Umbilical cord (tissue), 2 donors: ENCODE results near the gene HECTD4. TPM values are rescaled to one million over a fixed set of nuclear protein-coding genes. Genes with fewer than 3 reads are reported as not detected.

Experiments used
- DNase-seq: peaks from one replicate; pipeline ENCODE4 v3.0.0-alpha.2; 2015; ENCODE audit warnings: low spot score
- total RNA-seq: library from RNA; depleted of rRNA; stranded (reverse); fragments of >200 nt; gene quantifications from one replicate; pipeline ENCODE4 v1.2.3, GENCODE V29; 2014; ENCODE audit warnings: low replicate concordance; ENCODE audit not compliant: insufficient read depth

Gene HECTD4
- total RNA-seq, 1 donor from 2014 or later: 37.3 TPM

DNA sequence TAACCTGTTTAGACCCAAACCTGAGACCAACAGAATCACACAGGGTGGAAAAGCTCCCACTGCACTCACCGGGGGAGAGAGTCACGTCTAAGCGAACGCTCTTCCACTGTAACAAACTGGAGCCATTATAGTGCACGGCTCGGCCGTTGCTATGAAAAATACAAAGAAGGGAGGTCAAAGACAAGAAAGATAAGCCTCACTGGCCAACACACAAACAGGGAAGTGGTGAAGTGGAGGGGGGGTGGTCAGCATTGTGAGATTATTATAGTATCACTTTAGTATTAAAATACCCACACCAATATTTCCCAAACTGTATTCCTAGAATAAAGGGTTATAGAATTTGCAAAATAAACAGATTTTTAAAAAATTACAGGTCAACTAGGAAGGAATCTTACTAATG is 166.0 kb downstream of the HECTD4 start:
- no peak for DNase-seq

DNA sequence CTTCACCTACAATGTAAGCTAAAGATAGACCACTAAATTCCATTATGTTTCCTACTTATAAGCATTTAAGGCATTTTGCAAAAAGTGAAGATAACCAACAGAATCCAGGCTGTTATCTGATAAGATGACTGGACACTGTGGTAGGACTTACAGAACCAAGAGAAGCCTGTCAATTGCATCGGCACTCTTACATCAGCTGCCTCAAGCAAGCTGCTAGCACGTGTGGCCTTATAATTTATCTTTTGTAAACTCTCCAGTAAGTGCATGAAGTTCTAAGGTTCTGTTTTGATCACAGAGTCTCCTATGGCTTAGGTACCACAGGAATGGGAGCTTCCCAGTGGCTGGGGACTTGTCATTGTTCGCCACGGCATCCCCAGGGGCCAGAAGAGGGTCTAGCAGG is 168.2 kb downstream of the HECTD4 start:
- DNase-seq: no peak

DNA sequence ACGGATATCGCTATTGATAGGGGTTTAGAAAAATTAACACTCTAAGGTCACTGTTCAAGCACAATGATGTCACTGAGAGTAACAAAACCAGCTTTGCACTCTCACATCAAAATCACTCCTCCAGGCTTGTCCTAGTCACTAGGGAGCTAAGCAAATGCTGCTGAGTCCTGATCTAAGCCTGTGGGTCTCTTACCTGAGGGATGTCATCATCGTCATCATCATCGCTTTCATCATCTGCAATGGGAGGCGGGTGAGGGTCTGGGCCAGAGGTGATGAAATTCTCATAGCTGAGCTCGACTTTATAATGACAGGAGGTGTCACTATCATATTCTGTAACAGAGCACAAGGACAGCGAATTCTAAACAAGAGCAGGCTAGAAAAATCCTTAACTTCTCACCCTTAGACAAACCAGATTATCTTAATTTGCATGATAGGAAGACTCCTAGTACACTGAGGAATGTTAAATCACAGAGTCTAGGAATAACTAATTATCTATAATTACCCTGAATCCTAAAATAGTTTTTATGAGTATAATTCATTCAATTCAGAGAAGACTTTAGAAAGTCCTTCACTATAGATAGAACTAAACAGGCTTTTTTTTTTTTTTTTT is 173.8 kb downstream of the HECTD4 start:
- DNase-seq: no peak

DNA sequence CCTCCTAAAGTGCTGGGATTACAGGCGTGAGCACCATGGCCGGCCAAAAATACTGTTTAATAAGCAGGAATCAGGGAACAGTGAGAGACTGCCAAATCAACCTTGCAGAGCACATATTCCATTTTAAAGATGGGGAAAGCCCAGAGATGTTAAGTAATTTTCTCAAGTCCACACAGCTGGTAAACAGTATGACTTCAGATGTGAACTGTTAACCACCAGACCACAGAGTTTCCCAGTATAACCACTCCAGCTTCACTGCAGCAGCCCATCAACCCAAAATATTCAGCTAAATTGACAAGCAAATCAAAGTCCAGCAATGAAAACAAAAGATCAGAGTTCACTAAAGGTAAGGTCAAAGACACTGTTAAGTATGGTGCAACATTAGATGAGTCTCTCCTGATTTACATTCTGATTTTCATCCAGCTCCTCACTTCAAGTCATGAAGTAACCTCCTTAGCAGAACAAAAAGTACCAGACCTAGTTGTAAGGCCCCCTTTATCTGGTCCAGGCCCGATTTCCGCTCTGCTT is 174.8 kb downstream of the HECTD4 start:
- DNase-seq: no peak

DNA sequence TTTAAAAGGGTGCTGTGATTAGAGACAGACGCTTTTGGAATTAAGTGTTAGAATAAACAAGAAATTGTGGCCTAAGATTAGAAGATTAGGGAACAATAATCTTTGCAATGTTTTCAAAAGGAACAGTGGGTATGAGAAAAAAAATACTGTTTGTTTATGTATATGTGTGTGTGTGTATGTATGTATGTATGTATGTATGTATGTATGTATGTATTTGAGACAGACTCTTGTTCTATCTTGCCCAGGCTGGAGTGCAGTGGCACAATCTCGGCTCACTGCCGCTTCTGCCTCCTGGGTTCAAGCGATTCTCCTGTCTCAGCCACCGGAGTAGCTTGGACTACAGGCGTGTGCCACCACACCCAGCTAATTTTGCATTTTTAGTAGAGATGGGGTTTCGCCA is 175.3 kb downstream of the HECTD4 start:
- no peak for DNase-seq

DNA sequence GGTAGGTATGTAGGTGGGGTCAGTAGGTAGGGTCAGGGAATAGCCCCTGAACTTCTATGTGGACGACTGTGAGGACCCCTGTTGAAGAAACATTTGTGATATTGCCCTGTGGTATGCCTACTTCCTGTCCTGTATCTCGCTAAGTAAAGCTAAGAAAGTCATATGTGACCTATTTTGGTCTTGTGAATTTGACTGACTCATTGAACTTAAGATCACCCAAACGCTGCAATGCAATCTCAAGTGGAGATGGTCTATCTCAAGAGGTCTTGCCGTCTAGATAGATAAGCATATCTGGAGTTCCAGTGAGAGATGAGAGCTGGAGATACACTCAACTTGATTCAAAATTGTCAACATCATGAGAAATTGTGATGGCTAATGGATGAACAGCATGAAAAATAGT is 183.1 kb downstream of the HECTD4 start:
- no peak for DNase-seq

DNA sequence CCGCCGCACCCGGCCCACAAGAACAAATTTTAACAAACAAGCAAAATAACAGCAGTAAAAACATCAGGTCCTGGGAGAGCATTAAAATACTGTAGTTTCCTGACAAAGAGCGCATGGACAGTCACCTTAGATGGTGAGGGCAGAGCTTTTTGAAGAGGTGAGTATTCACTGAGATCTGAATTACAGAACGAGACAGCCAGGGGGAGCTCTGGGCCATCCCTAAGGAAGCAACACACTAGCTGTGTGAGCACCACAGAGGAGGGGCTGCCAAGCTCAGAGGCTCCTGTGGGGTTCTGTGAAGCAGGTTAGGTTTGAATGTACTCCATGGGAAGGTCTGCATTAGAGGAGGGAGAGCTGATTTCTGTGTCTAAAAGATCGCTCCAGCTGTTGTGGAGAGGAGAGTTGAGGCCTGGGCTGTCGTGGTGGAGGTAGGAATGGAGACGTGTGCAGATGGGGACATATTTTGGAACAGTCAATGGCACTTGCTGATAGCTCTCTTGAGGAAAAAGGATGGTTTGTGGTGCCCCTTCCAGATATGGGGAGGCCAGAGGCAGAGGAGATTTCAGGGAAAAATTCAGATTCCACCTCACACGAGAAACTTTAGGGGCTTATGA is 184.0 kb downstream of the HECTD4 start:
- DNase-seq: peak; percentile 64

DNA sequence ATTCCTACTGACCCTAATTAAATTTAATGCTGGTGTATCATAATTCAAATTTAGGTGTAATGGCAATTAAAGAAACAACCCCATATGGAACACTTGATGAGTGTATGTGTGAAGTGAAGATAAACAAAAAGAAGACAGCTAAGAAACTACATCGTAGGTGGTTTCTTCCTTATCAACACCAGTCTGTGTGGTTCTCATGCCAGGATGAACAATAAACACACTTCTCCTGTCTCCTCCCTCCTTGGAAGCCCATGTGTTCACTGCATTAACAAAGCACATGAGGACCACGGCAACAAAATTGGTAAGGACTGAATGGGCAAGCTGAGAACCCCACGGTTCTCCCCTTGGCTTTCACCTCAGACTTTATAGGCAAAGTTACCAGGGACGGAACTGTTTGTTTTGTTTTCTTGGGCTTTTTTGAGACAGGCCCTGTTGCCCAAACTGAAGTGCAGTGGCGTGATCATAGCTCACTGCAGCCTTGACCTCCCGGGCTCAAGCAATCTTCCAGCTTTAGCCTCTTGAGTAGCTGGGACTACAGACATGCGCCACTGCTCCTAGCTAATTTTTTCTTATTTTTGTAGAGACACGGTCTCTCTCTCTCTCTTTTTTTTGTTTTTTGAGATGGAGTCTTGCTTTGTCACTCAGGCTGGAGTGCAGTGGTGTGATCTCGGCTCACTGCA is 185.9 kb downstream of the HECTD4 start:
- no peak for DNase-seq

DNA sequence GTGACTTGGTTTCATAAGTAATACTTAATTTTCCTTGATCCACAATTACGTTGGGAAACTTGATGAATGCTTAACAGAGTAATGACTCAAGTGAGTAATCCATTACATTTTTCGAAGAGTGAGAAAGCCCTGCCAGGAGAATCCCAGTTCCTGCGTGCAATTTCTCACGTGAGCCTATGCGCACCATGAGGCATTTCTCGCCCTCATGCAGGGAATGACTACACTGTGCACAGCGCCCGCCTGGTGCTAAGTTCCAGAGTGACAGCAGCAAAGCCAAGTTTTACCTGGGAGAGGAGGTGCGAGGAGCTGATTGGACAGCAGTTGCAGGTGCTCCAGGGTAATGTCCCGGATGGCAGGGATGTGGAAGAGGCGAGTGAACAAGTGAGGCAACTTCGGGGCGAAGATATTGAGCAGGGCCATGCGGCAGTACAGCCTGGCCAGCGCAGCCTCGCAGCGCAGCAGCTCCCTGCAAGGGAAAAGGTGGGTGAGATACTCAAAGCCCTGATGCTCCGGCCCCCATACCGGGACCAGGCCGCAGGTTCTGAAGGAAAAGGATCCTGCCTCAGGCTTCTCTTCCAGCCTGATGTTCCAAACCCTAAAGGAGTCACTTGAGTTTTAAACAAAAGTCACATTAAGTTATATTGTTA is 187.5 kb downstream of the HECTD4 start:
- DNase-seq: no peak

DNA sequence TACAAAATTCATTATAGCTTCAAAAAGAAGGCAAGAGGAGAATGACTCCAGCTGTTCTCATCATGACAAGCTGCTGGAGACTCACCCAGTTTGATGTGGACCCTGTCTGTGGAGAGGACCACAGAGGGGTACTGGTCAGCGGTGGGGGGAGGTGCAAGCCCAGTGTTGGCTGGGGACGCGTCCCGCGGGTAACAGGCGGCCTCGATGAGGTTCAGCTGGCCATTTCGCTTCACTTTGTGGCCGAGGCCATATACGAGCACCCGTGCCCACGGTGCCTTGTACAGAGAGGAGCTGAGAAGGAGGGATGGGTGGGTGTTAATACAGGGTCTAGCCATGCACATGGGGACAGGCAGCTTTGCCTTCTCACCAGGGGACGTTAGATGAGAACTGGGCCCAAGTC is 189.8 kb downstream of the HECTD4 start:
- no peak for DNase-seq

DNA sequence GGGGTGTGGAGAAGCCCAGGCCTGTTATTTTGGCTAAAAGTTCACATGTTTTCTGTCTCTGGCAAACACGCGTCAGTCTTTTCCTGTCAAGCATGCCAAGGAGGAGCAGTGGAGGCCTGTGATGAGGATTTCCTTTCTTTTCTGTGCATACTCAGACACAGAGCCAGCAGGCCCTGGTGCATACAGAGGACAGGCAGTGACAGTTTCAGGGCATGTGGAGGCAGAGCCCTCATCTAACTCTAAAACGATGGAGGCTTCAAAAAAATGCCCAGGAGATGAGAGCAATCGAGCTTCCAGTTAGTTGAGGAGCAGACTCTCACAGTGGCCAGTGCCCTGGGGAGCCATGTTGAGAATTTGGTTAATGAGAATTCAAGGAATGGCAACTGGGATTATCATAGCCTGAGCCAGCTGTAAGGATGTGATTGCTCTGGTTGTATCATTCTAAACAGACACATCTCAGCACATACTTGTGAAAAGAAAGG is 190.3 kb downstream of the HECTD4 start:
- peak; percentile 29 for DNase-seq

DNA sequence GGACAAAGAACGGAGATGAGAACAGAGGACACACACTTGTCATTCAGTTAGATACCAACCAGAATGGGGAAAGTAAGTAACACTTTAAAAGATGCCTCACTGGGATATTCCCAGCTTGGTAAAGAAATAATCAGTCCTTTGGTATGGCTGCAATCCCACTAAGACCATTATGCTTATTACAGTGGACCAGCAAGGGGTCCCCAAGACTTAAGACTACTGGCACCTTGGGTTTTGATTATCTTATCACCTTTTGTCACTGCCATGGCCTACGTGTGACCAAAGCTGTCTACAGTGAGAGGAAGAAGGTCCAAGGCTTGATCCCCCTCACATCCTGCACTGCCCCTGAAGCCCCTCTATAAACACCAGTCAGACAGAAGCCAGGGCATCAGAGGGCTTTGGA is 191.0 kb downstream of the HECTD4 start:
- no peak for DNase-seq

DNA sequence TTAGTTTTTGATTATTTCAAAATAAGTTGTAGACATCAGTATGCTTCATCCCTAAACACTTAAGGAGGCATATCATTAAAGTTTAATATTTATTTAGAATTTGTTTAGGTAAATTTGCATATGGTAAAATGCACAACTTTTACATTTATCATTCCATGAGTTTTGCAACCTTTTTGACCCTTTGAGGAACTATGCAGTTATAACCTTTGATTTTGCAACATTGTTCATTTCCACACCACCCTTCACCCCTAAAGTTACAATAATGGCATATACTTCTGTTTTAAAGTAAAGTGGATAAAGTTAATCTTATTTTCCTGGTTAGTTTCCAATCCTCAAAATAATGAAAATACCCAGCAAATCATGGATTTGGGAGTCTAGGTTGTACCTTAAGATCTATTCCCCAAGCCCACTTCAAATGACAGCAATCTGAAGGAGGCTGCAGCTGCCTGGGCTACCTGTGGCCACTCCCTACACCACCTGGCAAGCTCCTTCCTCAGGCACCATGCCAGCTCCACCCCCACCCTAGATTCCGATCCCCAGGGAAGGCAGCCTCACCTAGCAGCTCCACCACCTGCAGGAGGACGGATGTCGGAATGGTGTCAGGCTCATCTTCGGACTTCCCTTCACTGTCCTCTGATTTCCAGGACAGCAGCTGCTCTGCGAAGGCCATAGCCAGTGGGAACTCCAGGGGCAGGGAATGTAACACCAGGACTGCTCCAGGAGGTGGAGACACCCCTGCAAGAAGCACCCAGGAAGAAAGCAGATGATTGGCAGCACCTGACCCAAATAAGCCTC is 191.8 kb downstream of the HECTD4 start:
- no peak for DNase-seq

DNA sequence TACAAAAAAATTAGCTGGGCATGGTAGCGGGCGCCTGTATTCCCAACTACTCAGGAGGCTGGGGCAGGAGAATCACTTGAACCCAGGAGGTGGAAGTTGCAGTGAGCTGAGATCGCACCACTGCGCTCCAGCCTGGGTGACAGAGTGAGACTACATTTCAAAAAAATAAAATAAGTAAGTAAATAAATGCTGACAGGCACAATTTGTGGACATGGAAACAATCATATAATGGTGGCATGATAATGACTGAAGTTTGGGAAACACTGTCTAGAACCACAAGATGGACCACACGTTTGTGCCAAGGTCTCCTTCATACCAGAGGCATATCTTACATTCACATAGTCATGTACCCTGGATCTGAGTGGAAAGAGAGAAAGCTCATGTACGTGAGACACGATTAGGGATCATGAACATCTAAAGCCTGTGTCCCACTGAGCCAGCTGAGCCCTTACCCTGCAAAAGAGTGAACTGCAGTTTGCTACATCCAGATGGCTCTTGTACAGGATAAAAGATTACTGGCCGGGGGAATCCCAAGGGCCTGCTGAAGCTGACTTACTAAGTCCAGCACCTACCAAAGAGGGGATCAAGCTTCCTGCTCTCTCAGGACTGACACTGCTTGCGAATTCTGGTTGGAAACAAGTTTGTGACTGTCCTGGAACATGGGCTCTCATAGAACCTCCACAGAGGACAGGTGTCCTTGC is 194.0 kb downstream of the HECTD4 start:
- DNase-seq: no peak

DNA sequence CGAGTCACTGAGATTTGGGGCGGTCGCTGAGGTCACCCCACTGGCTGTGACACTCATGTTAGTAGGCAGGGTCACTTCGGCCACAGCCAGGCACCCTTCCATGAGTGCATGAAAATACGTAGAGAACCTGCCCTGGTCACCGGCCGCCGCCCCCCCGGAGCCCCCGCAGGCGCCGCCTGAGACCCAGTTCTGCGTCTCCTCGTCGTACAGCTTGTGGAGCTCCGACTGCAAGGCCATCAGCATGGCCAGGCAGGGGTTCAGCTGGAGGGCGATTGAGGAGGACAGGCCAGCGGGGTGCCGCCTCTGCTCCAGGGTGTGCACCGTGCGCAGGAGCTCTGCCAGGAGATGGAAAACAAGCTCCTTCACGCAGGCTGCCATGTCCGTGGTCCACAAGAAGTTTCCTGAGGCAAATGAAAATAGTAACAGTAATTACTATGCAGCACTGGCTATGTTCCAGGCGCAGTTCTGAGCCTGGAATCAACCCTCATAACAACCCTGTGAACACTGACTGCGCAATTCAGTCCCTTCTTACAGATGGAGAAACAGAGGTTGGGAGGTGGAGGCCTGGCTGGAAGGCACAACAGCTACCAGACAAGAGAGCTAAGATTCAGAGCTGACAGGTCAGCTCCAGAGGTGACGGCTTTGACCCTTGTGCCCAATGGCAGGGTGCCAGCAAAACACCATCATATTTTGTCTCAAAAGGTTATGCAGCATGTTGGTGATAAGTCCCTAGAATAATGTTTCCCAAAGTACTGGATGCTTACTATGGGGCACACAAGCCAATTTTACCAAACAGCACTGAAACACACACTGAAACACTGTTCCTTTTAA is 196.9 kb downstream of the HECTD4 start:
- DNase-seq: no peak

DNA sequence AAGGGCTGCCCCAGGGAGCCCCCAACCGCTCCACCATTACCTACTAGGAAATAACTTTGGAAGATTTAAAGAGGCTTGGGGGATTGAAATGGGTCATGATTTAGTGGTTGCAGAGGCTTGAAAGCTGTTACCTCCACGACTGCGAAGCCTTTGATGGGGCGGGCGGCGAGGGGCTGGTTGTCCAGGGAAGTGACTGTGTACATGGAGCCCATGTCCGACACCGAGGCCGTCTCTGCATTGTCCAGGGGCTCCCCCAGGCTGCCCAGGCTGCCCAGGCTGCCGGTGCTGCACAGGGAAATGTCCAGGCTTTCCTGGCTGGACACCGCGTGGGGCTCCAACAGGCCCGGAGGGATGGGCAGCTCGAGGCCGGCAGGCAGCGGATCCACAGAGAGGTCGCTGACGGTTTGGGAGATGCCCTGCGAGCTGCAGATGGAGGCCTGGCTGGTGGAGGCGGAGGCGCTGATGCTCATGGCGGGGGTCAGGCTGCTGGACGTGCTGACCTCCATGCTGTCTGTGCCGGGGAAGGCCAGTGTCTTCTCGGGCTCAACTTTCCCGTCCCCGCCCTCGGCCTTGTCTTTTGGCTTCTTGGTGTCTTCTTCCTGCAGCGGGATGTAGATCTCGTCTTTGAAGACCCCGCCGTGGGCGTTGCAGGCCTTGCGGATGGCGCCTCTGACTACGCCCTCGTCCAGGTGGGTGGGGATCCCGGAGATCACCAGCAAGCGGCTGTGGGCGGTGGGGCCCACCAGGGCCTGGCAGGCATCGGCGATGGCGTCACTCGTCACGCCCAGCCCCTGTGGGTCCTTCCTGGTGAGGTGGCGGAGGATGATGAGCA is 198.0 kb downstream of the HECTD4 start:
- no peak for DNase-seq

DNA sequence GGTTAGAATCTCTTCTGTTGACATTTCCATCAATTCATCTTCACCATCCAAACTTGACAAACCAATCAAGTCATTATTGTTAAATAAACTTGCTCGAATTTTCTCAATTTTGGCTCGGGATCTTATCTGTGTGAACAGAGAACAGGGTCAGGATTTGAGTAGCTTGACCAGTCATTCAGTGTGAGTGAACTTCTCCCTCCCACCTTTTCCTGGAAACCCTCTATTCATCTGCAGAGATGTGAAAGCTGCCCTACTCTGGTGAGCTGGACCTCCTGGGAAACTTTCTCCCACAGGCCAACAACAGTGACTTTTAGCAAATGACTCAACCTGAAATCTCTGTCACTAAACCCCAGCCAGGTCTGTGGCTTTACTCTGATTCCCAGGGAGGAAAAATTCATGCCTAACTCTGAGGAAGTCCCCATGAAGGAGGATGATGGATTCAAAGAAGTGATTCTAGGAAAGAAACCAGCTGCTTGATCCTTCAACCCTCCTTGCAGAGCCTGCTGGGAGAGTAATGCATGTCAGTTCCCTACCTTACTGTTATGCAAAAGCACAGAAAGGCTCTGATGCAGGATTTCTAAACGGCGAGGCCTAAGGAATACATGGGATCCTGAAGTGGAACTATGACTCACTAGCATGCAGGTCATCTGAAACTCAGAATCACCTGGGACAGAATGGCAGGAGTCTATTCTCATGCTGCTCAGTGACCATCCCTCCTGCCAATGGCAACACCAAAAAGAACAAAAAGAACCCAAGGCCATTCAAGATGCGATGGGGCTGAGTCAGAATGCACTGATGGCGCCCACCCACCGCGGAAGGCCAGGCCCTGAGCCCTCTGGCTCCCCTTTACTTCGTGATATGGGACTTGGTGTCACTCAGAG is 198.8 kb downstream of the HECTD4 start:
- DNase-seq: no peak

DNA sequence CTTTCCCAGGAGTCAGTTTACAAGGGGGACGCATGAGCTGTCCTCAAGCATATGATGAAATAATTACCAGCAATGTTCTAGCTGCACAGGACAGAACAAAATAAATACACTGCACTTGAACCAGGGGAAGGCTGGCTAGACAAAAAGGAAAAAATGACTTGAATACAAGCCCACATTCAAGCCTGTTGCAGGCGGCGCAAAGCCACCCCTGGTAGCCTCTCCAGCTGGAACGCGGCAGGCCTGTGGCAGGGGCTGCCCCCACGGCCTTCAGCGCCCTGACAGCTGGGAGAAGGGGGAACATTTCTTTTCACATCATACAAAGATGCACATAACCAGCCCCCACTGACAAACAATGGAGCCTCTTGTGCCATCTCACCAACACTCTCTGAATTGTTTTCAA is 199.7 kb downstream of the HECTD4 start:
- DNase-seq: no peak
